IMR-90 (cell line): ENCODE results near the gene SPINT2.

ENCODE experiments used
- CEBPB ChIP-seq: IDR thresholded peaks from 2 replicates; pipeline ENCODE4 v1.6.1; 2012; ENCODE audit warnings: low read depth, low read length, improper control_type of control experiment
- MAFK ChIP-seq: IDR thresholded peaks from 2 replicates; pipeline ENCODE4 v1.6.1; 2012; ENCODE audit warnings: low read depth, low read length, improper control_type of control experiment
- MXI1 ChIP-seq: IDR thresholded peaks from 2 replicates; pipeline ENCODE4 v1.6.1; 2012; ENCODE audit warnings: low read depth, mild to moderate bottlenecking, low read length, moderate library complexity, borderline replicate concordance
- POLR2A ChIP-seq: IDR thresholded peaks from 2 replicates; pipeline ENCODE4 v1.6.1; 2012; ENCODE audit warnings: mild to moderate bottlenecking, low read depth, low read length
- RAD21 ChIP-seq: IDR thresholded peaks from 2 replicates; pipeline ENCODE4 v1.6.1; 2012; ENCODE audit warnings: low read length, improper control_type of control experiment
- RCOR1 ChIP-seq: IDR thresholded peaks from 2 replicates; pipeline ENCODE4 v1.6.1; 2012; ENCODE audit warnings: mild to moderate bottlenecking, low read length, improper control_type of control experiment; ENCODE audit not compliant: insufficient replicate concordance
- RFX5 ChIP-seq: IDR thresholded peaks from 2 replicates; pipeline ENCODE4 v1.8.0; 2012; ENCODE audit warnings: low read depth, mild to moderate bottlenecking, low read length, moderate library complexity
- TF ChIP-seq, protein P1 (sequence below): conservative IDR thresholded peaks from 2 replicates; pipeline ENCODE4 v1.5.1; 2012; ENCODE audit warnings: mild to moderate bottlenecking, low read depth, low read length, improper control_type of control experiment
- TF ChIP-seq, protein P2 (sequence below): fragments of 150-350 bp; IDR thresholded peaks from 2 replicates; pipeline ENCODE4 v1.6.1; 2017; ENCODE audit warnings: mild to moderate bottlenecking, antibody characterized with exemption, low read length, low read depth

DNA sequence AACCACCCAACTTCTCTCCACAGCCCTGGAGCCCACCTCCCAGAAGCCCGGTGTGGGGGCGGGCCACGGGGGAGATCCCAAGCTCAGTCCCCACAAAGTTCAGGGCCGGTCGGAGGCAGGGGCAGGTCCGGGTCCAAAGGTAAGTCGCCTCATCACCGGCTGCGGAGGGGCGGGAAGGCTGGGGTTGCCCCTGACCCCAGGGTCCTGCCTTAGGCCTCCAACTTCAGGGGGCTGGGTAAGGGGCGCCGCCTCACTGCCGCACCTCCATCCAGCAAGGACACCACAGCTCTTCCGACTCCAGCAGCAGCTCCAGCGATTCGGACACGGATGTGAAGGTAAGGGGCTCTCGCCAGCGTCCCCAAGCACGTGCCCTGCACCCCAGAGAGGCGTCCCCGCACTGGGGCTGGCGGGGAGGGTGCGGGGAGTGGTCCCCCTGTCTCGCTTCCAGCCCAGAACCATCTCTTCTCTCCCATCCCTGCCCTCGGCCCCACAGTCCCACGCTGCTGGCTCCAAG lies 40.0 kb downstream of the SPINT2 start:
- TF ChIP-seq, protein P1, sequence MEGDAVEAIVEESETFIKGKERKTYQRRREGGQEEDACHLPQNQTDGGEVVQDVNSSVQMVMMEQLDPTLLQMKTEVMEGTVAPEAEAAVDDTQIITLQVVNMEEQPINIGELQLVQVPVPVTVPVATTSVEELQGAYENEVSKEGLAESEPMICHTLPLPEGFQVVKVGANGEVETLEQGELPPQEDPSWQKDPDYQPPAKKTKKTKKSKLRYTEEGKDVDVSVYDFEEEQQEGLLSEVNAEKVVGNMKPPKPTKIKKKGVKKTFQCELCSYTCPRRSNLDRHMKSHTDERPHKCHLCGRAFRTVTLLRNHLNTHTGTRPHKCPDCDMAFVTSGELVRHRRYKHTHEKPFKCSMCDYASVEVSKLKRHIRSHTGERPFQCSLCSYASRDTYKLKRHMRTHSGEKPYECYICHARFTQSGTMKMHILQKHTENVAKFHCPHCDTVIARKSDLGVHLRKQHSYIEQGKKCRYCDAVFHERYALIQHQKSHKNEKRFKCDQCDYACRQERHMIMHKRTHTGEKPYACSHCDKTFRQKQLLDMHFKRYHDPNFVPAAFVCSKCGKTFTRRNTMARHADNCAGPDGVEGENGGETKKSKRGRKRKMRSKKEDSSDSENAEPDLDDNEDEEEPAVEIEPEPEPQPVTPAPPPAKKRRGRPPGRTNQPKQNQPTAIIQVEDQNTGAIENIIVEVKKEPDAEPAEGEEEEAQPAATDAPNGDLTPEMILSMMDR = no peak
- TF ChIP-seq RAD21 (no peak), CEBPB (no peak), POLR2A (no peak), MAFK (no peak), RCOR1 (no peak), RFX5 (no peak), MXI1 (no peak)
- TF ChIP-seq, protein P2, sequence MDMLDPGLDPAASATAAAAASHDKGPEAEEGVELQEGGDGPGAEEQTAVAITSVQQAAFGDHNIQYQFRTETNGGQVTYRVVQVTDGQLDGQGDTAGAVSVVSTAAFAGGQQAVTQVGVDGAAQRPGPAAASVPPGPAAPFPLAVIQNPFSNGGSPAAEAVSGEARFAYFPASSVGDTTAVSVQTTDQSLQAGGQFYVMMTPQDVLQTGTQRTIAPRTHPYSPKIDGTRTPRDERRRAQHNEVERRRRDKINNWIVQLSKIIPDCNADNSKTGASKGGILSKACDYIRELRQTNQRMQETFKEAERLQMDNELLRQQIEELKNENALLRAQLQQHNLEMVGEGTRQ = no peak
